WTC11 (cell line): Measurements from ENCODE around the gene TOR1AIP2. TPM values are rescaled to one million over a fixed set of nuclear protein-coding genes. Genes with fewer than 3 reads are reported as not detected.
A peak's percentile ranks its signal among the peaks of the same experiment; 100 is the strongest.

Experiments used
- ATAC-seq: fragments of 200-7000 bp; cut with Tn5 transposase; 2 replicates; pipeline ENCODE4 v1.10.0; 2021; ENCODE audit warnings: mild to moderate bottlenecking, moderate library complexity
- CTCF ChIA-PET: fragments of 300-600 bp; sonication (Branson Sonifier 250); formaldehyde crosslinking; loops from one replicate; lab custom pipeline; 2021; ENCODE audit warnings: antibody characterized with exemption; lab: Charles Lee
- POLR2A ChIA-PET: fragments of 350-600 bp; sonication (Branson Sonifier 250); formaldehyde crosslinking; loops from one replicate; lab custom pipeline; 2021; ENCODE audit warnings: antibody characterized with exemption; lab: Charles Lee
- DNase-seq: peaks from one replicate; pipeline ENCODE4 v3.0.0; 2021; ENCODE audit warnings: low spot score
- H3K27ac Mint-ChIP-seq: 2 replicates; pipeline ENCODE4 v1.8.0; 2021; ENCODE audit warnings: mixed read lengths
- H3K27me3 Mint-ChIP-seq: 2 replicates; pipeline ENCODE4 v1.8.0; 2021; ENCODE audit warnings: low read depth, mild to moderate bottlenecking, moderate library complexity, mixed read lengths
- H3K36me3 Mint-ChIP-seq: 2 replicates; pipeline ENCODE4 v1.8.0; 2021; ENCODE audit warnings: mixed read lengths
- H3K4me1 Mint-ChIP-seq: 2 replicates; pipeline ENCODE4 v1.8.0; 2022; ENCODE audit warnings: mixed read lengths
- H3K4me3 Mint-ChIP-seq: 2 replicates; pipeline ENCODE4 v1.8.0; 2021; ENCODE audit warnings: mild to moderate bottlenecking, moderate library complexity, mixed read lengths
- H3K9me3 Mint-ChIP-seq: 2 replicates; pipeline ENCODE4 v1.8.0; 2021; ENCODE audit warnings: mixed read lengths
- ARID4B ChIP-seq: sonication (generic); formaldehyde crosslinking; IDR thresholded peaks from 2 replicates; pipeline ENCODE4 v1.8.0; 2023; ENCODE audit warnings: missing genetic modification reagents, mild to moderate bottlenecking, borderline replicate concordance
- CTCF ChIP-seq: fragments of 200-600 bp; IDR thresholded peaks from 2 replicates; pipeline ENCODE4 v1.8.0; 2022; ENCODE audit warnings: antibody characterized with exemption
- FOXJ3 ChIP-seq: sonication (generic); formaldehyde crosslinking; IDR thresholded peaks from 2 replicates; pipeline ENCODE4 v1.9.0; 2021; ENCODE audit warnings: missing genetic modification reagents, mild to moderate bottlenecking, borderline replicate concordance
- FOXP1 ChIP-seq: sonication (generic); formaldehyde crosslinking; IDR thresholded peaks from 2 replicates; pipeline ENCODE4 v1.8.0; 2022; ENCODE audit warnings: missing genetic modification reagents, mild to moderate bottlenecking, moderate library complexity, borderline replicate concordance
- FOXP4 ChIP-seq: sonication (generic); formaldehyde crosslinking; IDR thresholded peaks from 2 replicates; pipeline ENCODE4 v1.8.0; 2022; ENCODE audit warnings: mild to moderate bottlenecking, missing genetic modification reagents
- GRHL2 ChIP-seq: fragments of 250-450 bp; sonication (Bioruptor Pico); IDR thresholded peaks from 2 replicates; pipeline ENCODE4 v1.8.0; 2022; ENCODE audit warnings: mild to moderate bottlenecking, moderate library complexity; ENCODE audit not compliant: insufficient replicate concordance, severe bottlenecking
- GTF2I ChIP-seq: fragments of 250-450 bp; sonication (Bioruptor Pico); conservative IDR thresholded peaks from 2 replicates; pipeline ENCODE4 v1.4.0; 2021; ENCODE audit warnings: mild to moderate bottlenecking
- MXD4 ChIP-seq: fragments of 250-450 bp; sonication (Bioruptor Pico); IDR thresholded peaks from 2 replicates; pipeline ENCODE4 v1.8.0; 2021; ENCODE audit warnings: mild to moderate bottlenecking, moderate library complexity, borderline replicate concordance
- OVOL2 ChIP-seq: fragments of 250-450 bp; sonication (Bioruptor Pico); IDR thresholded peaks from 2 replicates; pipeline ENCODE4 v1.9.0; 2021; ENCODE audit warnings: mild to moderate bottlenecking, borderline replicate concordance
- RORB ChIP-seq: fragments of 250-450 bp; sonication (Bioruptor Pico); IDR thresholded peaks from 2 replicates; pipeline ENCODE4 v1.9.0; 2021; ENCODE audit warnings: mild to moderate bottlenecking
- SMAD3 ChIP-seq: sonication (generic); formaldehyde crosslinking; IDR thresholded peaks from 2 replicates; pipeline ENCODE4 v1.8.0; 2022; ENCODE audit warnings: missing genetic modification reagents, mild to moderate bottlenecking, borderline replicate concordance
- STAT6 ChIP-seq: sonication (generic); formaldehyde crosslinking; conservative IDR thresholded peaks from 2 replicates; pipeline ENCODE4 v1.8.1; 2023; ENCODE audit warnings: mild to moderate bottlenecking, low read depth, missing genetic modification reagents, moderate library complexity
- ZNF232 ChIP-seq: sonication (generic); formaldehyde crosslinking; IDR thresholded peaks from 2 replicates; pipeline ENCODE4 v1.8.0; 2022; ENCODE audit warnings: mild to moderate bottlenecking, missing genetic modification reagents
- ZNF263 ChIP-seq: sonication (generic); formaldehyde crosslinking; IDR thresholded peaks from 2 replicates; pipeline ENCODE4 v1.8.1; 2022; ENCODE audit warnings: low read depth, mild to moderate bottlenecking, moderate library complexity, missing genetic modification reagents
- ZNF671 ChIP-seq: fragments of 250-450 bp; sonication (Bioruptor Pico); IDR thresholded peaks from 2 replicates; pipeline ENCODE4 v1.8.0; 2021; ENCODE audit warnings: mild to moderate bottlenecking
- total RNA-seq: library from RNA; stranded (reverse); gene quantifications from 3 replicates; pipeline ENCODE4 v1.2.3, GENCODE V29; 2021
- TF ChIP-seq, protein P1 (sequence below): sonication (generic); formaldehyde crosslinking; IDR thresholded peaks from 2 replicates; pipeline ENCODE4 v1.8.1; 2022; ENCODE audit warnings: mild to moderate bottlenecking, moderate library complexity, missing genetic modification reagents
- TF ChIP-seq, protein P2 (sequence below): sonication (generic); formaldehyde crosslinking; IDR thresholded peaks from 2 replicates; pipeline ENCODE4 v1.8.0; 2023; ENCODE audit warnings: mild to moderate bottlenecking, missing genetic modification reagents

The TOR1AIP2 gene
- total RNA-seq, 1 experiment from 2014 or later = 57.2 TPM

DNA sequence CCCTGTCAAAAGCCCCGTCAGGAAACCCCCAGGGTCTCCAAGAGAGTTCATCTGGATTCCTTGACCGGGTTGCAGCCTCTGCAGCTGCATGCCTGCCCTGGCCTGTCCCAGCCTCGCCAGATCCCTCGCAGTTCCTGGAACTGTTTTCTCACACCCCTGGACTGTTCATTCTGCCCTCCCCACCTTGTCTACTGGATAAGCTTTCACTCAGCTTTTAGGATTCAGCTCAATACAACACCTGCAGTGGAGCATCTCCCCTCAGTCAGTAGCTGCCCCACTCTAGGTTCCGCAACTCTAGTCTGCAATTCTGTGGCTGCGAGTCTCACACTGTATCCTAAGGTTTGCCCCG is 67.3 kb downstream of the TOR1AIP2 start (continued):
- no peak for TF ChIP-seq STAT6 (CRISPR knock-in tag)
- TF ChIP-seq FOXJ3 (CRISPR knock-in tag) = no peak
- TF ChIP-seq GTF2I (CRISPR knock-in tag) = no peak
- TF ChIP-seq GRHL2 (CRISPR knock-in tag) = no peak
- no peak for TF ChIP-seq FOXP1 (CRISPR knock-in tag)
- TF ChIP-seq ZNF263 = no peak
- no peak for TF ChIP-seq FOXP4 (CRISPR knock-in tag)
- TF ChIP-seq MXD4 (CRISPR knock-in tag) = no peak
- TF ChIP-seq SMAD3 = no peak
- TF ChIP-seq, all 79 proteins: peak for 0

- no peak overlapping the region for H3K27ac Mint-ChIP-seq
- H3K27me3 Mint-ChIP-seq = peaks cover 6% of the 10 kb centered on the region
- TF ChIP-seq RORB = no peak
- no peak for TF ChIP-seq ZNF232 (CRISPR knock-in tag)
- TF ChIP-seq ARID4B (CRISPR knock-in tag) = no peak
- TF ChIP-seq OVOL2 (CRISPR knock-in tag) = no peak
- no peak for TF ChIP-seq ZNF671 (CRISPR knock-in tag)
- peak; percentile 95 for TF ChIP-seq CTCF
- TF ChIP-seq, protein P1, sequence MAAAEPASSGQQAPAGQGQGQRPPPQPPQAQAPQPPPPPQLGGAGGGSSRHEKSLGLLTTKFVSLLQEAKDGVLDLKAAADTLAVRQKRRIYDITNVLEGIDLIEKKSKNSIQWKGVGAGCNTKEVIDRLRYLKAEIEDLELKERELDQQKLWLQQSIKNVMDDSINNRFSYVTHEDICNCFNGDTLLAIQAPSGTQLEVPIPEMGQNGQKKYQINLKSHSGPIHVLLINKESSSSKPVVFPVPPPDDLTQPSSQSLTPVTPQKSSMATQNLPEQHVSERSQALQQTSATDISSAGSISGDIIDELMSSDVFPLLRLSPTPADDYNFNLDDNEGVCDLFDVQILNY (CRISPR knock-in tag) = no peak
- TF ChIP-seq, protein P2, sequence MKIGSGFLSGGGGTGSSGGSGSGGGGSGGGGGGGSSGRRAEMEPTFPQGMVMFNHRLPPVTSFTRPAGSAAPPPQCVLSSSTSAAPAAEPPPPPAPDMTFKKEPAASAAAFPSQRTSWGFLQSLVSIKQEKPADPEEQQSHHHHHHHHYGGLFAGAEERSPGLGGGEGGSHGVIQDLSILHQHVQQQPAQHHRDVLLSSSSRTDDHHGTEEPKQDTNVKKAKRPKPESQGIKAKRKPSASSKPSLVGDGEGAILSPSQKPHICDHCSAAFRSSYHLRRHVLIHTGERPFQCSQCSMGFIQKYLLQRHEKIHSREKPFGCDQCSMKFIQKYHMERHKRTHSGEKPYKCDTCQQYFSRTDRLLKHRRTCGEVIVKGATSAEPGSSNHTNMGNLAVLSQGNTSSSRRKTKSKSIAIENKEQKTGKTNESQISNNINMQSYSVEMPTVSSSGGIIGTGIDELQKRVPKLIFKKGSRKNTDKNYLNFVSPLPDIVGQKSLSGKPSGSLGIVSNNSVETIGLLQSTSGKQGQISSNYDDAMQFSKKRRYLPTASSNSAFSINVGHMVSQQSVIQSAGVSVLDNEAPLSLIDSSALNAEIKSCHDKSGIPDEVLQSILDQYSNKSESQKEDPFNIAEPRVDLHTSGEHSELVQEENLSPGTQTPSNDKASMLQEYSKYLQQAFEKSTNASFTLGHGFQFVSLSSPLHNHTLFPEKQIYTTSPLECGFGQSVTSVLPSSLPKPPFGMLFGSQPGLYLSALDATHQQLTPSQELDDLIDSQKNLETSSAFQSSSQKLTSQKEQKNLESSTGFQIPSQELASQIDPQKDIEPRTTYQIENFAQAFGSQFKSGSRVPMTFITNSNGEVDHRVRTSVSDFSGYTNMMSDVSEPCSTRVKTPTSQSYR (CRISPR knock-in tag) = no peak
- TF ChIP-seq, all 79 proteins: peak for 1
- DNase-seq (peak; percentile 75), ATAC-seq (peak; percentile 75)
- no peaks in the 10 kb centered on the region for H3K4me1 Mint-ChIP-seq
- CTCF ChIA-PET = interaction anchor here (0.5 to 14.7 kb wide), 63 partner anchors 9 to 727 kb away, joined by 3 to 914 read pairs (median 5); partner anchors contain the start of genes CEP350, FAM163A, NPHS2 and SOAT1
- POLR2A ChIA-PET = interaction anchor here (0.6 to 1.2 kb wide), 3 partner anchors 103 to 611 kb away, joined by 3 to 9 read pairs (median 4); no protein-coding TSS in a partner anchor
- H3K4me3 Mint-ChIP-seq = no peak overlapping the region
- no peaks in the 10 kb centered on the region for H3K9me3 Mint-ChIP-seq
- no peaks in the 10 kb centered on the region for H3K36me3 Mint-ChIP-seq
These were observed 67.9 kb downstream of the TOR1AIP2 start for GRCh38 chr1:179809506-179810366.
